ENCODE results near the gene ZNF771.

GRCh38 chr16:30414159-30414558 is 6.8 kb downstream of the ZNF771 start:
- no peak for TF ChIP-seq CTCF (IDR thresholded peaks at IDR 0.05)
- TF ChIP-seq MXI1 (IDR thresholded peaks at IDR 0.05; ENCODE audit: low read depth, low read length) = no peak
- no peak for TF ChIP-seq JUND (IDR thresholded peaks at IDR 0.05)
- TF ChIP-seq NRF1 (IDR thresholded peaks at IDR 0.05; ENCODE audit: low read depth, low read length) = no peak
- TF ChIP-seq ELF1 (IDR thresholded peaks at IDR 0.05) = no peak
- no peak for TF ChIP-seq MEF2A (IDR thresholded peaks at IDR 0.05; ENCODE audit: borderline replicate concordance, low read depth)
- TF ChIP-seq SMC3 (IDR thresholded peaks at IDR 0.05; ENCODE audit: low read depth, low read length) = no peak
